MM.1S (cell line): ENCODE data around the gene CMC1.

Experiments
- CTCF ChIP-seq: fragments of 300-600 bp; sonication (generic); IDR thresholded peaks from 2 replicates; pipeline ENCODE4 v1.5.1; 2016; ENCODE audit warnings: antibody characterized with exemption, low read length, mixed read lengths
- EZH2 ChIP-seq: fragments of 300-600 bp; sonication (generic); optimal IDR thresholded peaks from 2 replicates; pipeline ENCODE3; 2017; ENCODE audit warnings: low read depth, mild to moderate bottlenecking, antibody characterized with exemption, low read length, mixed read lengths
- EZH2phosphoT487 ChIP-seq: fragments of 300-600 bp; sonication (generic); IDR thresholded peaks from 2 replicates; pipeline ENCODE4 v1.6.1; 2018; ENCODE audit warnings: antibody characterized with exemption, low read length

- TF ChIP-seq CTCF (no peak), EZH2phosphoT487 (no peak), EZH2 (no peak)
These were observed 9.6 kb downstream of the CMC1 start for GRCh38 chr3:28250999-28251398.
